CD4-positive, alpha-beta T cell treated with Interleukin-1 beta for 1 hour (primary cell): ENCODE results near the gene SLC4A3.
"Not testable (repeated sequence)": the region's sequence is repeated elsewhere in the genome, so short reads cannot be mapped to it uniquely, and the experiment has no call there.

Experiments
- DNase-seq, 2 donors: peaks; one replicate each; pipeline ENCODE4 v3.0.0-alpha.2; 2020 to 2022

SLC4A3 gene

DNA sequence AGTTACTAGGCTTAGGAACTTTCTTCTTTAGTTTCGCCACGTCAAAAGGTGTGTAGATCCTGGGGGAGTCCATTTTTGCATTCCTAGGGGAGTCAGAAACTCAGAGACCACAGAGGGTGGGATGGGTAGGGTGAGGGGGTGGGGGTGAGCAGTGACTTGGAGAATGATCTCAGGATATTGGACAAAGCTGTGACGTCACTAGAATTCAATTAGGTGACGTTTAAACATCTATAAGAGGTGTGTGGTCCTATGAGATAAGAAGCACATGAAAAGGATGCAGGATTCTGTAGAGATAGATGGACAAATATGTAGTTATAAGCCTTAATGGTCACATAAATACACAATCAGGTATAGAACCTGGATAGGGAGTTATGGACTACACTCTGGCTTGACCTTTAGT is 21.5 kb downstream of the SLC4A3 start:
- DNase-seq, result no peak

GRCh38 chr2:219650426-219651248 is 23.2 kb downstream of the SLC4A3 start:
- no peak for DNase-seq

GRCh38 chr2:219651656-219652055 is 24.2 kb downstream of the SLC4A3 start:
- DNase-seq, result not testable (repeated sequence)

GRCh38 chr2:219656526-219656925 is 29.1 kb downstream of the SLC4A3 start:
- DNase-seq, result no peak

- DNase-seq, result no peak
Measured at GRCh38 chr2:219658196-219658846, 30.9 kb downstream of the SLC4A3 start.

- DNase-seq, result no peak
Measured at GRCh38 chr2:219658874-219659273, 31.4 kb downstream of the SLC4A3 start.

- no peak for DNase-seq
Measured at GRCh38 chr2:219661197-219661954, 33.9 kb downstream of the SLC4A3 start.

- DNase-seq, result no peak
Measured at GRCh38 chr2:219661955-219662395, 34.5 kb downstream of the SLC4A3 start.

GRCh38 chr2:219662566-219662965 is 35.1 kb downstream of the SLC4A3 start:
- no peak for DNase-seq

DNA sequence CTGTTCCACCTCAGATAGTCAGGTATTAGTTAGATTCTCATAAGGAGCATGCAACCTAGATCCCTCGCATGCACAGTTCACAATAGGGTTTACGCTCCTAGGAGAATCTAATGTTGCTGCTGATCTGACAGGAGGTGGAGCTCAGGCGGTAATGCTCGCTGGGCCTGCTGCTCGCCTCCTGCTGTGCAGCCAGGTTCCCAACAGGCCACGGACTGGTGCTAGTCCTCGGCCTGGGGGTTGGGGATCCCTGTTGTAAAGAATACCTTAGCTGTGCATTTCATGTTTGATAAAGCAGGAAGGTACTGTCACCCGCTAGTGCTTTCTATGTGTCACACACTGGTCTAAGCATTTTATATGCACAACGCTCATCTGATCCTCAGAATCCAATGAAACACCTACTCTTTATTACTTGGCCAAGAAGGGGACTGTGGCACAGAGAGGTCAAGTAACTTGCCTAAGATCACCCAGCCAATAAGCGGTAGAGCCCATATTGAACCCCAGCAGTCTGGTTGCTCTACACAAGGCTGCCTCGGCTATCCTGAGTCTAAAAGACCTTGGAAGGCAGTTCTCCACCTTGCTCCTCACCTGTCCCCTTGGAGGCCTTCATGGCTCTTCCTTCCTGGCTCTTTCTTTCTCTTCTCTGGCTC is 35.8 kb downstream of the SLC4A3 start:
- no peak for DNase-seq

DNA sequence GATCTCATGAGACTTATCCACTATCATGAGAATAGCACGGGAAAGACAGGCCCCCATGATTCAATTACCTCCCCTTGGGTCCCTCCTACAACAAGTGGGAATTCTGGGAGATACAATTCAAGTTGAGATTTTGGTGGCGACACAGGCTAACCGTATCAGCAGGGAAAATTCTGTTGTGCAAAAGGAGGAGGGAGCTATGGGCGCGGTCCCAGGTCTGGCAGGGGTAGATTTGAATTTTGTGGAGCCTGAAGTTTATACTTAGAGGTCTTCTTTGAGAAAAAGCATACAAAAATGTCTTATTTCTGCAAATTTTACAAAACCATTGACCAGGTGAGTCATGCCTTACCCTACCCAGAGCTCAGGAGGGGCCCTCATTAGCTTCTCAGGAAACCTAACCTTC is 36.6 kb downstream of the SLC4A3 start:
- no peak for DNase-seq

DNA sequence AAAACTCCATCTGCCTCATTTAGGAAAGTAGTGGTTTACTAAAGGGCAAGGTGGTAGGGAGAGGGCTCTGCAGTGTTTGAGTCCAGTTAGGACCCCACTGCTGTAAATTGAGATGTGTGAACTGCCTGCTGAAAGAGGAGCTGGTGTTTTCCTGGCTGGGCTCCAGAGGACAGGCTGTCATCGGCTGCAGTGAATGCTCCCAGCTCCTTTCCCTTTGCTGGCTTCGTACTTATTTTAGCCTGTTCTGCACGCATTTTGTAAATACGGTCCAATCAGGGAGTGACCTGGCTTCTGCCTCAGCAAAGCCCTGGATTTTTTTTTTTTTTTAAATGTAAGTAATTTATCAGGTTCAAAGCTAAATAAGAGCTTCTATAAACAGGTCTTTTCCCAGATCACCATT is 37.5 kb downstream of the SLC4A3 start:
- no peak for DNase-seq

DNA sequence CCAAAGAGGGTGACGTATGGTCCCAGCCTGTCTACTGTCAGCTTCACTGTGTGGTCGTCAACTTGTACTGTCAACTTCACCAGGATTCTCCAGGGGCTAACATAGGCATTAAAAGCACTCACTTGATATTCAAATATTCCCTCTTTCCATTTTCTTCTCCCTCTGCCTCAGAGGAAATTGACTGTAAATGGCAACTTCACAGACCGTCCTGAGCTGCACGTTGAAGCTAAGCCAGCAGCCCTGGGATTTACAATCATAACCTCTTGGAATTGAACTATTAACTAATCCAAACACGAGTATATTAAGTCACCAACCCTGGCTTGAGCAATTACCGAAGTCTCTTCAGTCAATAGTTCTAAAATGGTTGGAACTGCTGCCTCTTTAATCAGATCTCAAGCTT is 38.5 kb downstream of the SLC4A3 start:
- DNase-seq, result no peak

DNA sequence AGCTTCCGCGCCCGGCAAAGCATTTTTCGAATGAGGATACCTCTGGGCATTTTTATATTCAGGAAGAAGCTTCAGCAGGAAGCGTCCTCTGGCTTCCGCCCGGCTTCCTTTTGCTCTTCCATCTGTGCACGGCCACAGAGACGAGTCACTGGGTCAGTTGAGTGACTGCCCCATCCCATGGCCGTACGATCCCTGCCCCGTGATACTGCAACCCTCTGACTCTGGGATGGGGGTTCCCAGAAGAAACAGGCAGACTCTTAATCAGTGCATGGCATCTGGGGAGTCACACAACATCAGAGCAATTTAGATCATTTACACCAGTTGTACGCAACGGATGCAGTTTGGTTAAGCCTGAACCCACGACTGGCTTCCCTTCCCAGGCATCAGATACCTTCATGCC is 40.9 kb downstream of the SLC4A3 start:
- no peak for DNase-seq

- no peak for DNase-seq
Measured at GRCh38 chr2:219670386-219670785, 43.0 kb downstream of the SLC4A3 start.

GRCh38 chr2:219671279-219671678 is 43.8 kb downstream of the SLC4A3 start:
- no peak for DNase-seq

DNA sequence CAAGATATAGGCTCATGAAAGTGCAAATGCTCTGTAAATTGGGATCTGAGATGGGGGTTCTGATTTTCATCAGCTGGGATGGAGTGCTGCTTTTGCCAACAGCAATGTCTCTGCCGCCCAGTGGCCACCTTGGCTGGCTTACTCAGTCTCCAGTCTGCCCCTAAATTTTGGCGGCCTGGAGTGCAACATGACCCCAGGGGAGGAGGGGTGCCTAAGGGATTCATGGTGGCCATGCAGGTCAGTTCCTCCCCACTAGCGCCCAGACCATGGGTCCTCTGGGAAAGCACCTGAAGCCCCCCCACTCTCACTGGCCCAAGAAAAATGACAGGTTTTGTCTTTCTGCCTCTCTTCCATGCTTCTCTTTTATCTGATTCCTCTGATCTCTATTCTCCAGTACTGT is 45.0 kb downstream of the SLC4A3 start:
- no peak for DNase-seq

GRCh38 chr2:219675221-219675620 is 47.8 kb downstream of the SLC4A3 start:
- DNase-seq, result no peak

GRCh38 chr2:219676586-219676985 is 49.2 kb downstream of the SLC4A3 start:
- DNase-seq, result no peak

- no peak for DNase-seq
Measured at GRCh38 chr2:219679041-219679440, 51.6 kb downstream of the SLC4A3 start.

DNA sequence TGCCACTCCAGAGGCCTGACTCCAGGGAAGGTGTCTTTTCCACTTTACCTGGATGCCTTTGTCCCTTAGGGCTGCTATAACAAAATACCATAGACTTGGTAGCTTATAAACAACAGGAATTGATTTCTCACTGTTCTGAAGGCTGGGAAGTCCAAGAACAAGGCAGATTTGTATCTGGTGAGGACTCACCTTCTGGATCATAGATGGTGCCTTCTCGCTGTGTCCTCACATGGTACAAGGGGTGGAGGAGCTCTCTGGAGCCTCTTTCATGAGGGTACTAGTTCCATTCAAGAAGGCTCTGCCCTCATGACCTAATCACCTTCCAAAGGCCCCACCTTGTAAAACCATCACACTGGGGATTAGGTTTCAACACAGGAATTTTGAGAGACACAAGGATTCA is 52.1 kb downstream of the SLC4A3 start:
- no peak for DNase-seq

DNA sequence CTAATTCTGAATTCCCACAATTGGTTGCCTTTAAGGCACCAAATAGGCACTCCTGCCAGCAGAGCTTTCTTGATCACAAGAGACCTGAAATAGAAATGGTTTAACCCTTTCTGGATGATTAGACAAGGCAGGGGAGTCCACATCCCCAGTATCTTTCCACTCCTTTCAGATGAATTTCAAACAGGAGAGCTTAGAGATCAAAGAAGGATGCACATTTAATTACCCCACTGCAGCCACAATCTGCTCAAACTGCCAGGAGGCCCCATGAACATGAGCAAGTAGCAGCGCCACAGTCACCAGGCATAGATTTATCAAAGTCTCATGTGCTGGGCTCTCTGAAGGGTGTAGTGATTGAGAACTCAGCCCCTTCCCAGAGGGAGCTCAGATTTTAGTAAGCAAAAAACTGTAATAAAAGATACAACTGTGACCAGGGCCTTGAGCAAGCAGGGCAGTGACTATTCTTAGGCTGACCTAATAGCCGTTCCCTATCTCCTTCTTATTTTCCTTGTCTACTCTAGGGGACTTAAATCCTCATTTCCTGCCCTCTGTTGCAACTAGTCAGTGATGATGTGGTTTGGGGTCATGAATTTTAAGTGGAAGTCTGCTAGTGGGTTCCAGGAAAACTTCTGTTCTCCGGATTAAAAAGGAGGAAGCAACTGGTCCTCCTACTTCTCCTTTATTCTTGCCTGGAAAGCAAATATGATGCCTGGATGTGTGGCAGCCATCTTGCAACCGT is 53.7 kb downstream of the SLC4A3 start:
- DNase-seq, result no peak
